K562 (cell line): ENCODE measurements around the gene ALKBH4. TPM values are rescaled to one million over a fixed set of nuclear protein-coding genes. Genes with fewer than 3 reads are reported as not detected.

Experiments
- E2F8 ChIP-seq: fragments of 450-650 bp; IDR thresholded peaks from 2 replicates; pipeline ENCODE4 v1.7.1; 2018; ENCODE audit warnings: mild to moderate bottlenecking, low read depth; ENCODE audit not compliant: partially characterized antibody
- GATAD2A ChIP-seq: fragments of 450-650 bp; IDR thresholded peaks from 2 replicates; pipeline ENCODE4 v1.6.1; 2017
- GMEB1 ChIP-seq: fragments of 250-450 bp; sonication (Bioruptor Pico); IDR thresholded peaks from 2 replicates; pipeline ENCODE4 v1.4.0; 2020; ENCODE audit warnings: mild to moderate bottlenecking
- HEY1 ChIP-seq: fragments of 250-450 bp; sonication (Bioruptor Pico); IDR thresholded peaks from 2 replicates; pipeline ENCODE4 v1.5.0; 2020; ENCODE audit warnings: mild to moderate bottlenecking, moderate library complexity, borderline replicate concordance
- MYBL2 ChIP-seq, 2 experiments: fragments of 450-650 bp in 1 of 2; sonication (generic) in 1 of 2; formaldehyde crosslinking in 1 of 2; IDR thresholded peaks; 2 replicates each; pipeline versions ENCODE4 v1.6.1 to v1.8.1; 2017 to 2022; ENCODE audit warnings: borderline replicate concordance in 1 of 2, inconsistent platforms in 1 of 2, low read depth in 1 of 2, mild to moderate bottlenecking in 1 of 2, missing genetic modification reagents in 1 of 2, moderate library complexity in 1 of 2
- RAD51 ChIP-seq: fragments of 450-650 bp; IDR thresholded peaks from 2 replicates; pipeline ENCODE4 v1.7.1; 2016; ENCODE audit warnings: low read depth, mild to moderate bottlenecking, borderline replicate concordance
- SIX5 ChIP-seq, 2 experiments: IDR thresholded peaks; 2 replicates each; pipeline ENCODE4 v1.6.1; 2011; ENCODE audit warnings: low read length in 2 of 2, borderline replicate concordance in 1 of 2, low read depth in 1 of 2, mild to moderate bottlenecking in 1 of 2, moderate library complexity in 1 of 2; ENCODE audit not compliant: insufficient read depth in 1 of 2
- TAL1 ChIP-seq: fragments of 450-650 bp; IDR thresholded peaks from 2 replicates; pipeline ENCODE4 v1.6.1; 2016; ENCODE audit warnings: mild to moderate bottlenecking
- TOE1 ChIP-seq, 2 experiments: fragments of 450-650 bp in 1 of 2; sonication (generic) in 1 of 2; formaldehyde crosslinking in 1 of 2; IDR thresholded peaks; 2 replicates each; pipeline versions ENCODE4 v1.7.1 to v1.8.0; 2016 to 2022; ENCODE audit warnings: borderline replicate concordance in 2 of 2, mild to moderate bottlenecking in 2 of 2, antibody characterized with exemption in 1 of 2, inconsistent platforms in 1 of 2, low read depth in 1 of 2, missing genetic modification reagents in 1 of 2, moderate library complexity in 1 of 2
- ZBTB43 ChIP-seq: sonication (generic); formaldehyde crosslinking; IDR thresholded peaks from 2 replicates; pipeline ENCODE4 v1.8.0; 2023; ENCODE audit warnings: mild to moderate bottlenecking, missing genetic modification reagents
- ZNF121 ChIP-seq: sonication (generic); formaldehyde crosslinking; conservative IDR thresholded peaks from 2 replicates; pipeline ENCODE4 v1.8.0; 2022; ENCODE audit warnings: missing genetic modification reagents
- ZNF146 ChIP-seq: IDR thresholded peaks from one replicate; pipeline ENCODE4 v1.6.1; 2018; ENCODE audit warnings: missing compliant biosample characterization; ENCODE audit not compliant: unreplicated experiment
- ZNF41 ChIP-seq: fragments of 250-450 bp; sonication (Bioruptor Pico); conservative IDR thresholded peaks from 2 replicates; pipeline ENCODE4 v1.4.0; 2020; ENCODE audit warnings: mild to moderate bottlenecking
- ZNF436 ChIP-seq: fragments of 250-450, 450-650 bp; sonication (Bioruptor Pico); formaldehyde crosslinking; IDR thresholded peaks from 2 replicates; pipeline ENCODE4 v1.7.0; 2020; ENCODE audit warnings: mild to moderate bottlenecking
- polyA plus RNA-seq, 8 experiments: library from polyadenylated mRNA; depleted of rRNA in 4 of 8; stranded (reverse) in 5 of 8; unstranded in 3 of 8; fragments of >200 nt; fragmentation: Nextera tagmentation in 2 of 8; fragmentation: Illumina TruSeq in 1 of 8; extraction: Ambion mirVana in 2 of 8; extraction: Trizol in 1 of 8; gene quantifications; 2 replicates each; pipeline versions ENCODE4 v1.2.1 to v1.2.3, GENCODE V29; 2011 to 2014; ENCODE audit warnings: inconsistent platforms in 1 of 8, missing spikeins in 1 of 8
- total RNA-seq, 7 experiments: library from RNA; depleted of rRNA in 6 of 7; stranded (reverse); fragments of >200 nt in 6 of 7; fragmentation: Illumina TruSeq in 2 of 7; extraction: Trizol in 2 of 7; gene quantifications; 2 replicates each; pipeline versions ENCODE4 v1.2.1 to v1.2.3, GENCODE V29; 2011 to 2021; ENCODE audit warnings: low replicate concordance in 1 of 7
- TF ChIP-seq, protein P1 (sequence below): IDR thresholded peaks from 3 replicates; pipeline ENCODE4 v1.6.1; 2011; ENCODE audit warnings: borderline replicate concordance, mild to moderate bottlenecking, moderate library complexity; ENCODE audit not compliant: insufficient read length; ENCODE audit errors: extremely low read depth
- TF ChIP-seq, protein P2 (sequence below): fragments of 450-650 bp; IDR thresholded peaks from 2 replicates; pipeline ENCODE4 v1.6.1; 2016; ENCODE audit warnings: missing biosample characterization, missing genetic modification characterization

The ALKBH4 gene
- total and polyA plus RNA-seq, 9 of the 15 experiments (the other 6 are each of a cell fraction or from before 2014, with no cell fraction given) = 4.6 to 21.4 (median 11.8) TPM

DNA sequence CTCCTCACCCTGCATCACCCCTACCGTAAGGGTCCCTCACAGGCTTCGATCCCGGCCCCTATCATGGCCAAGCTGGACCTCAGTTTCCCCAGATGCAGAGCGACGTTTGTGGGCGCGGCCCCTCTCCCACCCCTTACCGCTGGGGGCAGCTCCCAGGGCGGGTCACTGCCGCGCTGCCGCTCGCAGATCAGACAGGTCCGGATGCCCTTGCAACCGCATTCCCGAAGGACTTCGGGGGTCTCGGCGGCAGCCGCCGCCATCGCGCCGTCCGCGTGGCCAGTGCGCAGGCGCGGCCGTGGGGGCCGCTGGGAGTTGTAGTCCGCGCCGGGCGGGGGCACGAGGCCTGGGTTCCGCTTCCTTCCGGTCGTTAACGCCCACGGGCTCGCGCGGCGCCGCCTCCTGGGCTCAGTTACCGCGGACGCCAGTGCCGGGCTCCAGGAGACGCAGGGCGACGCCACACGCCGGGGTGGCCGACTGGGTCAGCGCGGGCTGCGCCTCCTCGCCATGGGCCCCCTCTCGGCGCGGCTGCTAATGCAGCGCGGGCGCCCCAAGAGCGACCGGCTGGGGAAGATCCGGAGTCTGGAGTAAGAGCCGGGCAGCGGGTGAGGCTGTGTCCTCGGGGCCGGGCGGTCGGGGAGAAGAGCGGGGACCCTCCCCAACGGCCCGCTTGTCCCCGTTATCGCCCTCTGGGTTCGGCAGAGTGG is at the start of gene ALKBH4, which contains the start of gene LRWD1 (continued):
- TF ChIP-seq RAD51 (no peak), SIX5 (IDR thresholded peaks at IDR 0.05; ENCODE audit: borderline replicate concordance in 1 of 2, insufficient read depth in 1 of 2, low read depth in 1 of 2, low read length in 2 of 2) (peak; percentile 90), TAL1 (no peak), ZNF121 (CRISPR knock-in tag) (no peak), GATAD2A (0 out of 2 replicates have a peak, but pooled peaks have one; percentile 13), ZBTB43 (CRISPR knock-in tag) (no peak), ZNF146 (CRISPR knock-in tag) (no peak), E2F8 (no peak), MYBL2 (IDR thresholded peaks at IDR 0.05; ENCODE audit: low read depth) (no peak), MYBL2 (CRISPR knock-in tag; IDR thresholded peaks at IDR 0.05; ENCODE audit: borderline replicate concordance) (no peak), HEY1 (CRISPR knock-in tag) (no peak), ZNF436 (CRISPR knock-in tag) (no peak), TOE1 (IDR thresholded peaks at IDR 0.05; ENCODE audit: borderline replicate concordance) (peak; percentile 39), TOE1 (CRISPR knock-in tag; IDR thresholded peaks at IDR 0.05; ENCODE audit: borderline replicate concordance, low read depth) (0 out of 2 replicates have a peak, but pooled peaks have one; percentile 32), GMEB1 (CRISPR knock-in tag) (peak; percentile 89), ZNF41 (CRISPR knock-in tag) (no peak)
- TF ChIP-seq, protein P1, sequence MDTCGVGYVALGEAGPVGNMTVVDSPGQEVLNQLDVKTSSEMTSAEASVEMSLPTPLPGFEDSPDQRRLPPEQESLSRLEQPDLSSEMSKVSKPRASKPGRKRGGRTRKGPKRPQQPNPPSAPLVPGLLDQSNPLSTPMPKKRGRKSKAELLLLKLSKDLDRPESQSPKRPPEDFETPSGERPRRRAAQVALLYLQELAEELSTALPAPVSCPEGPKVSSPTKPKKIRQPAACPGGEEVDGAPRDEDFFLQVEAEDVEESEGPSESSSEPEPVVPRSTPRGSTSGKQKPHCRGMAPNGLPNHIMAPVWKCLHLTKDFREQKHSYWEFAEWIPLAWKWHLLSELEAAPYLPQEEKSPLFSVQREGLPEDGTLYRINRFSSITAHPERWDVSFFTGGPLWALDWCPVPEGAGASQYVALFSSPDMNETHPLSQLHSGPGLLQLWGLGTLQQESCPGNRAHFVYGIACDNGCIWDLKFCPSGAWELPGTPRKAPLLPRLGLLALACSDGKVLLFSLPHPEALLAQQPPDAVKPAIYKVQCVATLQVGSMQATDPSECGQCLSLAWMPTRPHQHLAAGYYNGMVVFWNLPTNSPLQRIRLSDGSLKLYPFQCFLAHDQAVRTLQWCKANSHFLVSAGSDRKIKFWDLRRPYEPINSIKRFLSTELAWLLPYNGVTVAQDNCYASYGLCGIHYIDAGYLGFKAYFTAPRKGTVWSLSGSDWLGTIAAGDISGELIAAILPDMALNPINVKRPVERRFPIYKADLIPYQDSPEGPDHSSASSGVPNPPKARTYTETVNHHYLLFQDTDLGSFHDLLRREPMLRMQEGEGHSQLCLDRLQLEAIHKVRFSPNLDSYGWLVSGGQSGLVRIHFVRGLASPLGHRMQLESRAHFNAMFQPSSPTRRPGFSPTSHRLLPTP = no peak
- TF ChIP-seq, protein P2, sequence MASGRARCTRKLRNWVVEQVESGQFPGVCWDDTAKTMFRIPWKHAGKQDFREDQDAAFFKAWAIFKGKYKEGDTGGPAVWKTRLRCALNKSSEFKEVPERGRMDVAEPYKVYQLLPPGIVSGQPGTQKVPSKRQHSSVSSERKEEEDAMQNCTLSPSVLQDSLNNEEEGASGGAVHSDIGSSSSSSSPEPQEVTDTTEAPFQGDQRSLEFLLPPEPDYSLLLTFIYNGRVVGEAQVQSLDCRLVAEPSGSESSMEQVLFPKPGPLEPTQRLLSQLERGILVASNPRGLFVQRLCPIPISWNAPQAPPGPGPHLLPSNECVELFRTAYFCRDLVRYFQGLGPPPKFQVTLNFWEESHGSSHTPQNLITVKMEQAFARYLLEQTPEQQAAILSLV (tag) = no peak
